ENCODE data around the gene F7. TPM values are rescaled to one million over a fixed set of nuclear protein-coding genes. Genes with fewer than 3 reads are reported as not detected.

The F7 gene
- total and polyA plus RNA-seq, 2 of the 4 experiments (the other 2 are of a cell fraction) = under 0.01 to 0.07 TPM

GRCh38 chr13:113146750-113147149, 41.2 kb downstream of the F7 start:
- H3K14ac ChIP-seq (replicated peaks; ENCODE audit: low read depth, low read length) = no peak overlapping the region
- no peak overlapping the region for H4K8ac ChIP-seq (ENCODE audit: low read depth in 2 of 2, low read length in 2 of 2)
- H2AFZ ChIP-seq (replicated peaks; ENCODE audit: low read length, poor library complexity) = peak overlapping the region; percentile 21
- no peak overlapping the region for H3K4ac ChIP-seq (ENCODE audit: low read depth, low read length)
- H3K79me1 ChIP-seq (ENCODE audit: low read depth in 1 of 2, low read length in 2 of 2) = no peaks in the 10 kb centered on the region
- H4K5ac ChIP-seq (ENCODE audit: low read depth, low read length) = no peak overlapping the region
- no peak overlapping the region for H4K91ac ChIP-seq (ENCODE audit: insufficient read depth, low read depth, low read length)
- H3K9ac ChIP-seq (ENCODE audit: low read depth, low read length) = no peak overlapping the region
- no TSS peak for BruUV-seq (replicated peaks)
- no peak overlapping the region for H2BK20ac ChIP-seq (ENCODE audit: low read depth, low read length)
- DNase-seq (no peak), ATAC-seq (ENCODE audit: low read depth) (no peak)
- in situ Hi-C loops (cut with MboI; ENCODE audit: low sequenced_read_pairs) (no loop called here), intact Hi-C loops (cut with micrococcal nuclease) (no loop called here), dilution Hi-C loops (cut with HindIII; ENCODE audit: low sequenced_read_pairs, unreplicated experiment) (no loop called here)
- no peak overlapping the region for H3K23ac ChIP-seq (ENCODE audit: low read depth, low read length)
- H3K27me3 ChIP-seq (ENCODE audit: control insufficient read depth, insufficient read depth, low read length) = 0 out of 2 replicates have a peak, but pooled peaks cover 2% of the 10 kb centered on the region
- ChIA-PET CTCF (no interaction called here), POLR2A (ENCODE audit: unreplicated experiment) (no interaction called here)
- no peak overlapping the region for H3K18ac ChIP-seq (ENCODE audit: low read depth, low read length)
- H3K27ac ChIP-seq (ENCODE audit: insufficient read depth, low read length) = no peak overlapping the region
- no peaks in the 10 kb centered on the region for H3K36me3 ChIP-seq (ENCODE audit: control insufficient read depth, insufficient read depth, low read length)
- H2AK5ac ChIP-seq (ENCODE audit: low read depth, low read length) = no peak overlapping the region
- no peak for TF ChIP-seq RCOR1 (IDR thresholded peaks at IDR 0.05; ENCODE audit: insufficient replicate concordance, low read length)
- TF ChIP-seq MXI1 (IDR thresholded peaks at IDR 0.05; ENCODE audit: borderline replicate concordance, low read depth, low read length) = no peak
- TF ChIP-seq SMC3 (IDR thresholded peaks at IDR 0.05; ENCODE audit: low read depth, low read length) = no peak
- no peak for TF ChIP-seq BHLHE40 (IDR thresholded peaks at IDR 0.05; ENCODE audit: low read depth, low read length)
- TF ChIP-seq MAFK (IDR thresholded peaks at IDR 0.05; ENCODE audit: low read depth, low read length) = no peak
- no peak for TF ChIP-seq CEBPB (IDR thresholded peaks at IDR 0.05; ENCODE audit: low read depth, low read length)
- TF ChIP-seq RFX5 (IDR thresholded peaks at IDR 0.05; ENCODE audit: low read depth, low read length) = no peak
- no peak for TF ChIP-seq POLR2A (IDR thresholded peaks at IDR 0.05; ENCODE audit: low read depth, low read length)
- TF ChIP-seq NFE2L2 (IDR thresholded peaks at IDR 0.05; ENCODE audit: low read depth, low read length) = no peak
- TF ChIP-seq ELK1 (IDR thresholded peaks at IDR 0.05; ENCODE audit: borderline replicate concordance, low read depth, low read length) = no peak
- TF ChIP-seq USF2 (IDR thresholded peaks at IDR 0.05; ENCODE audit: low read depth, low read length) = no peak
- TF ChIP-seq RAD21 (IDR thresholded peaks at IDR 0.05; ENCODE audit: low read length) = no peak
- TF ChIP-seq CTCF (conservative IDR thresholded peaks at IDR 0.05; ENCODE audit: low read depth, low read length) = no peak
- TF ChIP-seq FOS (IDR thresholded peaks at IDR 0.05; ENCODE audit: low read depth, low read length) = no peak
- no peak for TF ChIP-seq MAZ (IDR thresholded peaks at IDR 0.05; ENCODE audit: borderline replicate concordance, low read depth, low read length)
- TF ChIP-seq CHD1 (IDR thresholded peaks at IDR 0.05; ENCODE audit: low read depth, low read length) = no peak
- no peak overlapping the region for H3K56ac ChIP-seq (ENCODE audit: extremely low read depth, insufficient read depth, low read length)
- H3K9me1 ChIP-seq (ENCODE audit: insufficient read depth, low read length) = no peaks in the 10 kb centered on the region; the same call in 1 of the 2 replicates
- H3K4me3 ChIP-seq (ENCODE audit: insufficient read depth, low read depth, low read length) = no peak overlapping the region
- H2BK15ac ChIP-seq (ENCODE audit: low read depth, low read length) = no peak overlapping the region
- H2AK9ac ChIP-seq (replicated peaks; ENCODE audit: low read depth, low read length, poor library complexity) = no peak overlapping the region
- H2BK5ac ChIP-seq (ENCODE audit: low read depth, low read length, poor library complexity, severe bottlenecking) = no peak overlapping the region
- H3K4me1 ChIP-seq (ENCODE audit: control insufficient read depth, insufficient read depth, low read length) = no peaks in the 10 kb centered on the region
- no peak overlapping the region for H2BK120ac ChIP-seq (ENCODE audit: low read depth, low read length)
- WGBS, 2 experiments (ENCODE audit: extremely low coverage in 2 of 2, insufficient read length in 1 of 2) = 40% methylated on average over 1 of the region's 9 CpGs; no CpG with 5 or more reads in 1 of the 2 experiments
- no peaks in the 10 kb centered on the region for H3K9me3 ChIP-seq (ENCODE audit: control insufficient read depth, insufficient read depth, low read length)
- no peaks in the 10 kb centered on the region for H4K20me1 ChIP-seq (ENCODE audit: insufficient read depth, low read length)
- H3K4me2 ChIP-seq (ENCODE audit: low read depth, low read length) = no peak overlapping the region
